GM12878 (cell line): ENCODE results near the gene B4GALNT2. TPM values are rescaled to one million over a fixed set of nuclear protein-coding genes. Genes with fewer than 3 reads are reported as not detected.

Experiments used
- BRCA1 ChIP-seq: IDR thresholded peaks from 2 replicates; pipeline ENCODE4 v1.6.1; 2011; ENCODE audit warnings: low read depth, low read length, improper control_type of control experiment
- CEBPB ChIP-seq, 2 experiments: fragments of 150-350 bp in 1 of 2; IDR thresholded peaks; 2 replicates each; pipeline ENCODE4 v1.6.1; 2012 to 2014; ENCODE audit warnings: low read depth in 2 of 2, low read length in 2 of 2, borderline replicate concordance in 1 of 2, inconsistent platforms in 1 of 2
- CEBPZ ChIP-seq: fragments of 150-350 bp; IDR thresholded peaks from 2 replicates; pipeline ENCODE4 v1.6.1; 2016; ENCODE audit warnings: low read depth, low read length
- EED ChIP-seq: sonication (generic); IDR thresholded peaks from 2 replicates; pipeline ENCODE4 v1.6.1; 2016; ENCODE audit warnings: antibody characterized with exemption, low read depth
- HCFC1 ChIP-seq: fragments of 150-350 bp; IDR thresholded peaks from 2 replicates; pipeline ENCODE4 v1.6.1; 2014; ENCODE audit warnings: low read length
- IRF4 ChIP-seq: IDR thresholded peaks from 2 replicates; pipeline ENCODE4 v1.6.1; 2011; ENCODE audit warnings: low read depth, low read length
- KDM1A ChIP-seq: fragments of 200-600 bp; sonication (generic); IDR thresholded peaks from 2 replicates; pipeline ENCODE4 v1.6.1; 2016; ENCODE audit warnings: borderline replicate concordance
- MTA3 ChIP-seq: IDR thresholded peaks from 2 replicates; pipeline ENCODE4 v1.6.1; 2012; ENCODE audit warnings: low read length, inconsistent platforms, borderline replicate concordance
- NR2F1 ChIP-seq: fragments of 450-650 bp; conservative IDR thresholded peaks from 2 replicates; pipeline ENCODE4 v1.6.1; 2017; ENCODE audit warnings: mild to moderate bottlenecking
- RB1 ChIP-seq: fragments of 450-650 bp; formaldehyde crosslinking; IDR thresholded peaks from 2 replicates; pipeline ENCODE4 v1.6.1; 2017; ENCODE audit warnings: mild to moderate bottlenecking, borderline replicate concordance
- RBBP5 ChIP-seq: fragments of 200-600 bp; sonication (generic); conservative IDR thresholded peaks from 2 replicates; pipeline ENCODE4 v1.6.1; 2016
- RCOR1 ChIP-seq: conservative IDR thresholded peaks from 2 replicates; pipeline ENCODE4 v1.6.1; 2012; ENCODE audit warnings: low read depth, low read length, improper control_type of control experiment
- RUNX3 ChIP-seq: IDR thresholded peaks from 2 replicates; pipeline ENCODE4 v1.6.1; 2012; ENCODE audit warnings: low read length, inconsistent platforms
- SMAD5 ChIP-seq: IDR thresholded peaks from 2 replicates; pipeline ENCODE4 v1.6.1; 2016; ENCODE audit warnings: antibody characterized with exemption, low read depth
- SP1 ChIP-seq: IDR thresholded peaks from one replicate; pipeline ENCODE4 v1.6.1; 2011; ENCODE audit warnings: low read depth, low read length
- STAT1 ChIP-seq: fragments of 450-650 bp; conservative IDR thresholded peaks from 2 replicates; pipeline ENCODE4 v1.6.1; 2014; ENCODE audit warnings: antibody characterized with exemption, mild to moderate bottlenecking
- SUZ12 ChIP-seq: fragments of 200-600 bp; sonication (generic); IDR thresholded peaks from one replicate; pipeline ENCODE4 v1.6.1; 2018; ENCODE audit warnings: antibody characterized with exemption, mild to moderate bottlenecking; ENCODE audit not compliant: unreplicated experiment
- TARDBP ChIP-seq: IDR thresholded peaks from 2 replicates; pipeline ENCODE4 v1.6.1; 2016; ENCODE audit warnings: borderline replicate concordance
- TCF7 ChIP-seq: IDR thresholded peaks from 2 replicates; pipeline ENCODE4 v1.6.1; 2014; ENCODE audit warnings: antibody characterized with exemption, borderline replicate concordance
- ZNF217 ChIP-seq: fragments of 450-650 bp; IDR thresholded peaks from 2 replicates; pipeline ENCODE4 v1.6.1; 2017; ENCODE audit warnings: antibody characterized with exemption, mild to moderate bottlenecking
- ZSCAN29 ChIP-seq: fragments of 450-650 bp; IDR thresholded peaks from 2 replicates; pipeline ENCODE4 v1.6.1; 2017; ENCODE audit warnings: mild to moderate bottlenecking, moderate library complexity
- polyA plus RNA-seq, 11 experiments: library from polyadenylated mRNA; depleted of rRNA in 4 of 11; unstranded in 6 of 11; stranded (reverse) in 5 of 11; fragments of >200 nt; fragmentation: Nextera tagmentation in 4 of 11; fragmentation: Illumina TruSeq in 1 of 11; extraction: Ambion mirVana in 4 of 11; extraction: Trizol in 1 of 11; gene quantifications; 1 replicate in 1 of 11; 2 replicates in 10 of 11; pipeline versions ENCODE4 v1.2.1 to v1.2.3, GENCODE V29; 2011 to 2016; ENCODE audit warnings: inconsistent platforms in 2 of 11, missing spikeins in 2 of 11, low read depth in 1 of 11
- total RNA-seq, 4 experiments: library from RNA; depleted of rRNA in 3 of 4; stranded (reverse); fragments of >200 nt in 3 of 4; fragmentation: Illumina TruSeq in 1 of 4; extraction: Trizol in 1 of 4; gene quantifications; 2 replicates each; pipeline versions ENCODE4 v1.2.1 to v1.2.3, GENCODE V29; 2013 to 2021
- TF ChIP-seq, protein P1 (sequence below): IDR thresholded peaks from 2 replicates; pipeline ENCODE4 v1.6.1; 2012; ENCODE audit warnings: low read depth, low read length, improper control_type of control experiment
- TF ChIP-seq, protein P2 (sequence below): IDR thresholded peaks from 2 replicates; pipeline ENCODE4 v1.6.1; 2012; ENCODE audit warnings: improper control_type of control experiment, low read depth, low read length; ENCODE audit not compliant: insufficient replicate concordance

The B4GALNT2 gene
- total and polyA plus RNA-seq, 10 of the 15 experiments (the other 5 are each of a cell fraction or from before 2014, with no cell fraction given) = not detected

GRCh38 chr17:49191917-49192741 is 59.6 kb downstream of the B4GALNT2 start (continued):
- no peak for TF ChIP-seq CEBPZ
- no peak; the same call in 1 of the 2 replicates for TF ChIP-seq TCF7
- TF ChIP-seq TARDBP = peak; percentile 99
- TF ChIP-seq HCFC1 = peak; percentile 40; the same call in 1 of the 2 replicates
- TF ChIP-seq RBBP5 = no peak
- TF ChIP-seq, protein P1, sequence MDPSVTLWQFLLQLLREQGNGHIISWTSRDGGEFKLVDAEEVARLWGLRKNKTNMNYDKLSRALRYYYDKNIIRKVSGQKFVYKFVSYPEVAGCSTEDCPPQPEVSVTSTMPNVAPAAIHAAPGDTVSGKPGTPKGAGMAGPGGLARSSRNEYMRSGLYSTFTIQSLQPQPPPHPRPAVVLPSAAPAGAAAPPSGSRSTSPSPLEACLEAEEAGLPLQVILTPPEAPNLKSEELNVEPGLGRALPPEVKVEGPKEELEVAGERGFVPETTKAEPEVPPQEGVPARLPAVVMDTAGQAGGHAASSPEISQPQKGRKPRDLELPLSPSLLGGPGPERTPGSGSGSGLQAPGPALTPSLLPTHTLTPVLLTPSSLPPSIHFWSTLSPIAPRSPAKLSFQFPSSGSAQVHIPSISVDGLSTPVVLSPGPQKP = peak; percentile 98
- peak; percentile 39 for TF ChIP-seq EED
- peak; percentile 67; the same call in 1 of the 2 replicates for TF ChIP-seq SMAD5
- no peak for TF ChIP-seq BRCA1
- TF ChIP-seq, protein P2, sequence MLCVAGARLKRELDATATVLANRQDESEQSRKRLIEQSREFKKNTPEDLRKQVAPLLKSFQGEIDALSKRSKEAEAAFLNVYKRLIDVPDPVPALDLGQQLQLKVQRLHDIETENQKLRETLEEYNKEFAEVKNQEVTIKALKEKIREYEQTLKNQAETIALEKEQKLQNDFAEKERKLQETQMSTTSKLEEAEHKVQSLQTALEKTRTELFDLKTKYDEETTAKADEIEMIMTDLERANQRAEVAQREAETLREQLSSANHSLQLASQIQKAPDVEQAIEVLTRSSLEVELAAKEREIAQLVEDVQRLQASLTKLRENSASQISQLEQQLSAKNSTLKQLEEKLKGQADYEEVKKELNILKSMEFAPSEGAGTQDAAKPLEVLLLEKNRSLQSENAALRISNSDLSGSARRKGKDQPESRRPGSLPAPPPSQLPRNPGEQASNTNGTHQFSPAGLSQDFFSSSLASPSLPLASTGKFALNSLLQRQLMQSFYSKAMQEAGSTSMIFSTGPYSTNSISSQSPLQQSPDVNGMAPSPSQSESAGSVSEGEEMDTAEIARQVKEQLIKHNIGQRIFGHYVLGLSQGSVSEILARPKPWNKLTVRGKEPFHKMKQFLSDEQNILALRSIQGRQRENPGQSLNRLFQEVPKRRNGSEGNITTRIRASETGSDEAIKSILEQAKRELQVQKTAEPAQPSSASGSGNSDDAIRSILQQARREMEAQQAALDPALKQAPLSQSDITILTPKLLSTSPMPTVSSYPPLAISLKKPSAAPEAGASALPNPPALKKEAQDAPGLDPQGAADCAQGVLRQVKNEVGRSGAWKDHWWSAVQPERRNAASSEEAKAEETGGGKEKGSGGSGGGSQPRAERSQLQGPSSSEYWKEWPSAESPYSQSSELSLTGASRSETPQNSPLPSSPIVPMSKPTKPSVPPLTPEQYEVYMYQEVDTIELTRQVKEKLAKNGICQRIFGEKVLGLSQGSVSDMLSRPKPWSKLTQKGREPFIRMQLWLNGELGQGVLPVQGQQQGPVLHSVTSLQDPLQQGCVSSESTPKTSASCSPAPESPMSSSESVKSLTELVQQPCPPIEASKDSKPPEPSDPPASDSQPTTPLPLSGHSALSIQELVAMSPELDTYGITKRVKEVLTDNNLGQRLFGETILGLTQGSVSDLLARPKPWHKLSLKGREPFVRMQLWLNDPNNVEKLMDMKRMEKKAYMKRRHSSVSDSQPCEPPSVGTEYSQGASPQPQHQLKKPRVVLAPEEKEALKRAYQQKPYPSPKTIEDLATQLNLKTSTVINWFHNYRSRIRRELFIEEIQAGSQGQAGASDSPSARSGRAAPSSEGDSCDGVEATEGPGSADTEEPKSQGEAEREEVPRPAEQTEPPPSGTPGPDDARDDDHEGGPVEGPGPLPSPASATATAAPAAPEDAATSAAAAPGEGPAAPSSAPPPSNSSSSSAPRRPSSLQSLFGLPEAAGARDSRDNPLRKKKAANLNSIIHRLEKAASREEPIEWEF = no peak
- peak; percentile 76 for TF ChIP-seq NR2F1
- TF ChIP-seq KDM1A = no peak
- no peak for TF ChIP-seq SUZ12
- TF ChIP-seq CEBPB (IDR thresholded peaks at IDR 0.05; ENCODE audit: borderline replicate concordance in 1 of 2, low read depth in 2 of 2, low read length in 2 of 2) = no peak
- TF ChIP-seq STAT1 = no peak; the same call in none of the 2 replicates
- peak; percentile 85 for TF ChIP-seq RUNX3
- TF ChIP-seq RCOR1 = peak; percentile 62
- TF ChIP-seq RB1 = peak; percentile 82
- TF ChIP-seq IRF4 = peak; percentile 53
- TF ChIP-seq ZNF217 = peak; percentile 71
- TF ChIP-seq MTA3 = 0 out of 2 replicates have a peak, but pooled peaks have one; percentile 5
- TF ChIP-seq ZSCAN29 = peak; percentile 90; the same call in 1 of the 2 replicates
- peak; percentile 2 for TF ChIP-seq SP1
